SJSA1 (cell line): Measurements from ENCODE around the gene XPO6. TPM values are rescaled to one million over a fixed set of nuclear protein-coding genes. Genes with fewer than 3 reads are reported as not detected.
A peak's percentile ranks its signal among the peaks of the same experiment; 100 is the strongest.
"Not testable (repeated sequence)": the region's sequence is repeated elsewhere in the genome, so short reads cannot be mapped to it uniquely, and the experiment has no call there.

Experiments
- DNase-seq, 2 experiments: peaks; one replicate each; pipeline ENCODE4 v3.0.0-alpha.2; 2015 to 2020; ENCODE audit warnings: low spot score in 2 of 2, low read depth in 1 of 2
- H3K27ac ChIP-seq: fragments of 250-450 bp; sonication (Bioruptor Pico); 2 replicates; pipeline ENCODE4 v1.5.1; 2020; ENCODE audit warnings: mild to moderate bottlenecking, moderate library complexity
- H3K27me3 ChIP-seq: fragments of 250-450 bp; sonication (Bioruptor Pico); replicated peaks from 2 replicates; pipeline ENCODE4 v1.5.1; 2020; ENCODE audit warnings: mild to moderate bottlenecking, moderate library complexity
- H3K36me3 ChIP-seq: fragments of 250-450 bp; sonication (Bioruptor Pico); 2 replicates; pipeline ENCODE4 v1.5.1; 2020; ENCODE audit warnings: mild to moderate bottlenecking
- H3K4me1 ChIP-seq: fragments of 250-450 bp; sonication (Bioruptor Pico); replicated peaks from 2 replicates; pipeline ENCODE4 v1.6.1; 2021; ENCODE audit warnings: mild to moderate bottlenecking
- H3K4me3 ChIP-seq: fragments of 250-450 bp; sonication (Bioruptor Pico); 2 replicates; pipeline ENCODE4 v1.5.1; 2020; ENCODE audit warnings: mild to moderate bottlenecking
- H3K9me3 ChIP-seq: fragments of 250-450 bp; sonication (Bioruptor Pico); replicated peaks from 2 replicates; pipeline ENCODE4 v1.5.1; 2020; ENCODE audit warnings: mild to moderate bottlenecking
- total RNA-seq: library from RNA; depleted of rRNA; stranded (reverse); fragments of >200 nt; shearing (Covaris generic); gene quantifications from 2 replicates; pipeline ENCODE4 v1.2.3, GENCODE V29; 2014; rRNA removed

Gene XPO6
- total RNA-seq, result 164 and 347 TPM in 2 replicates

- no peaks in the 10 kb centered on the region; the same call in 1 of the 2 replicates for H3K9me3 ChIP-seq
These were observed at the start of gene XPO6 for GRCh38 chr16:28211758-28212531. Gene XPO6, minus strand, starts transcription at chr16:28211965. Its CDS starts 597 bp downstream, at chr16:28211368.

GRCh38 chr16:28260193-28260592 lies 48.4 kb upstream of the XPO6 start:
- peaks cover 32% of the 10 kb centered on the region for H3K27me3 ChIP-seq
- no peak overlapping the region for H3K4me3 ChIP-seq
- no peak for DNase-seq
- H3K36me3 ChIP-seq, result no peaks in the 10 kb centered on the region
- no peaks in the 10 kb centered on the region for H3K4me1 ChIP-seq
- no peak overlapping the region for H3K27ac ChIP-seq
- no peaks in the 10 kb centered on the region for H3K9me3 ChIP-seq

More at GRCh38 chr16:28211758-28212531, at the start of gene XPO6:
- Histone ChIP-seq H3K27me3 (no peaks in the 10 kb centered on the region), H3K4me3 (peak within 1 kb of the TSS; percentile 93), H3K4me1 (peaks cover 27% of the 10 kb centered on the region), H3K27ac (peak within 1 kb of the TSS; percentile 92), H3K36me3 (peaks cover 44% of the 10 kb centered on the region)
- peak; percentile 93 to 97 for DNase-seq

GRCh38 chr16:28259781-28260150 lies 48.0 kb upstream of the XPO6 start:
- no peaks in the 10 kb centered on the region for H3K36me3 ChIP-seq
- H3K27me3 ChIP-seq, result peaks cover 32% of the 10 kb centered on the region
- H3K4me1 ChIP-seq, result no peaks in the 10 kb centered on the region
- no peak overlapping the region for H3K27ac ChIP-seq
- DNase-seq, result no peak
- H3K4me3 ChIP-seq, result no peak overlapping the region
- no peaks in the 10 kb centered on the region for H3K9me3 ChIP-seq

GRCh38 chr16:28259091-28259780 lies 47.5 kb upstream of the XPO6 start:
- no peaks in the 10 kb centered on the region for H3K36me3 ChIP-seq
- H3K27me3 ChIP-seq, result peaks cover 30% of the 10 kb centered on the region
- H3K4me1 ChIP-seq, result no peaks in the 10 kb centered on the region

GRCh38 chr16:28258567-28258966 lies 46.8 kb upstream of the XPO6 start:
- no peak overlapping the region for H3K4me3 ChIP-seq
- no peaks in the 10 kb centered on the region for H3K4me1 ChIP-seq
- DNase-seq, result no peak
- no peaks in the 10 kb centered on the region for H3K36me3 ChIP-seq
- H3K9me3 ChIP-seq, result no peaks in the 10 kb centered on the region
- H3K27me3 ChIP-seq, result peaks cover 30% of the 10 kb centered on the region
- no peak overlapping the region for H3K27ac ChIP-seq

More at GRCh38 chr16:28259091-28259780, 47.5 kb upstream of the XPO6 start:
- Histone ChIP-seq H3K9me3 (no peaks in the 10 kb centered on the region), H3K27ac (no peak overlapping the region), H3K4me3 (no peak overlapping the region)
- no peak for DNase-seq

- no peaks in the 10 kb centered on the region for H3K9me3 ChIP-seq
- no peak overlapping the region for H3K27ac ChIP-seq
- DNase-seq, result no peak
- no peaks in the 10 kb centered on the region for H3K4me1 ChIP-seq
- peaks cover 19% of the 10 kb centered on the region for H3K27me3 ChIP-seq
- H3K36me3 ChIP-seq, result no peaks in the 10 kb centered on the region
- H3K4me3 ChIP-seq, result no peak overlapping the region
These were observed 45.5 kb upstream of the XPO6 start for GRCh38 chr16:28257256-28257655.

GRCh38 chr16:28255838-28256237 lies 44.1 kb upstream of the XPO6 start:
- H3K4me1 ChIP-seq, result no peaks in the 10 kb centered on the region
- DNase-seq, result no peak
- no peaks in the 10 kb centered on the region for H3K36me3 ChIP-seq
- peaks cover 18% of the 10 kb centered on the region for H3K27me3 ChIP-seq
- H3K27ac ChIP-seq, result no peak overlapping the region
- no peak overlapping the region for H3K4me3 ChIP-seq
- H3K9me3 ChIP-seq, result no peaks in the 10 kb centered on the region

- Histone ChIP-seq H3K4me3 (no peak overlapping the region), H3K4me1 (no peaks in the 10 kb centered on the region), H3K36me3 (no peaks in the 10 kb centered on the region), H3K9me3 (no peaks in the 10 kb centered on the region), H3K27ac (no peak overlapping the region), H3K27me3 (peaks cover 13% of the 10 kb centered on the region)
- no peak for DNase-seq
These were observed 42.4 kb upstream of the XPO6 start for GRCh38 chr16:28254158-28254557.

GRCh38 chr16:28250999-28251398 lies 39.2 kb upstream of the XPO6 start:
- peaks cover 3% of the 10 kb centered on the region; the same call in 1 of the 2 replicates for H3K27me3 ChIP-seq
- no peaks in the 10 kb centered on the region for H3K4me1 ChIP-seq
- no peaks in the 10 kb centered on the region for H3K9me3 ChIP-seq
- H3K4me3 ChIP-seq, result no peak overlapping the region
- DNase-seq, result no peak
- no peaks in the 10 kb centered on the region for H3K36me3 ChIP-seq
- no peak overlapping the region for H3K27ac ChIP-seq

GRCh38 chr16:28249483-28249882 lies 37.7 kb upstream of the XPO6 start:
- not testable (repeated sequence) for H3K27me3 ChIP-seq, DNase-seq, H3K9me3 ChIP-seq

GRCh38 chr16:28241924-28242323 lies 30.2 kb upstream of the XPO6 start:
- no peaks in the 10 kb centered on the region for H3K36me3 ChIP-seq
- no peak overlapping the region for H3K4me3 ChIP-seq
- H3K4me1 ChIP-seq, result no peaks in the 10 kb centered on the region
- H3K9me3 ChIP-seq, result 0 out of 2 replicates have a peak, but pooled peaks cover 3% of the 10 kb centered on the region
- H3K27ac ChIP-seq, result no peak overlapping the region
- H3K27me3 ChIP-seq, result peaks cover 9% of the 10 kb centered on the region
- DNase-seq, result no peak

More at GRCh38 chr16:28249483-28249882, 37.7 kb upstream of the XPO6 start:
- not testable (repeated sequence) for H3K4me3 ChIP-seq, H3K36me3 ChIP-seq, H3K27ac ChIP-seq, H3K4me1 ChIP-seq

- Histone ChIP-seq H3K27me3 (0 out of 2 replicates have a peak, but pooled peaks cover 2% of the 10 kb centered on the region), H3K4me1 (no peaks in the 10 kb centered on the region), H3K27ac (no peak overlapping the region), H3K36me3 (no peaks in the 10 kb centered on the region), H3K9me3 (0 out of 2 replicates have a peak, but pooled peaks cover 3% of the 10 kb centered on the region), H3K4me3 (no peak overlapping the region)
- no peak for DNase-seq
These were observed 26.1 kb upstream of the XPO6 start for GRCh38 chr16:28237754-28238357.

- H3K36me3 ChIP-seq, result no peaks in the 10 kb centered on the region
- DNase-seq, result no peak
- H3K9me3 ChIP-seq, result no peaks in the 10 kb centered on the region
- no peak overlapping the region for H3K4me3 ChIP-seq
- H3K4me1 ChIP-seq, result no peaks in the 10 kb centered on the region
- H3K27ac ChIP-seq, result no peak overlapping the region
- H3K27me3 ChIP-seq, result peaks cover 8% of the 10 kb centered on the region; the same call in 1 of the 2 replicates
These were observed 20.0 kb upstream of the XPO6 start for GRCh38 chr16:28231763-28232162.

- not testable (repeated sequence) for H3K4me3 ChIP-seq, H3K4me1 ChIP-seq, H3K27ac ChIP-seq, H3K36me3 ChIP-seq, H3K9me3 ChIP-seq, DNase-seq, H3K27me3 ChIP-seq
These were observed 12.1 kb upstream of the XPO6 start for GRCh38 chr16:28223909-28224308.
